GM19328 (cell line): ENCODE measurements around the gene KCNJ14.

Experiments
- ATAC-seq: cut with Tn5 transposase; IDR thresholded peaks from one replicate; pipeline ENCODE4 v1.9.1; 2021; ENCODE audit warnings: mild to moderate bottlenecking, moderate library complexity; ENCODE audit not compliant: unreplicated experiment

KCNJ14 gene

DNA sequence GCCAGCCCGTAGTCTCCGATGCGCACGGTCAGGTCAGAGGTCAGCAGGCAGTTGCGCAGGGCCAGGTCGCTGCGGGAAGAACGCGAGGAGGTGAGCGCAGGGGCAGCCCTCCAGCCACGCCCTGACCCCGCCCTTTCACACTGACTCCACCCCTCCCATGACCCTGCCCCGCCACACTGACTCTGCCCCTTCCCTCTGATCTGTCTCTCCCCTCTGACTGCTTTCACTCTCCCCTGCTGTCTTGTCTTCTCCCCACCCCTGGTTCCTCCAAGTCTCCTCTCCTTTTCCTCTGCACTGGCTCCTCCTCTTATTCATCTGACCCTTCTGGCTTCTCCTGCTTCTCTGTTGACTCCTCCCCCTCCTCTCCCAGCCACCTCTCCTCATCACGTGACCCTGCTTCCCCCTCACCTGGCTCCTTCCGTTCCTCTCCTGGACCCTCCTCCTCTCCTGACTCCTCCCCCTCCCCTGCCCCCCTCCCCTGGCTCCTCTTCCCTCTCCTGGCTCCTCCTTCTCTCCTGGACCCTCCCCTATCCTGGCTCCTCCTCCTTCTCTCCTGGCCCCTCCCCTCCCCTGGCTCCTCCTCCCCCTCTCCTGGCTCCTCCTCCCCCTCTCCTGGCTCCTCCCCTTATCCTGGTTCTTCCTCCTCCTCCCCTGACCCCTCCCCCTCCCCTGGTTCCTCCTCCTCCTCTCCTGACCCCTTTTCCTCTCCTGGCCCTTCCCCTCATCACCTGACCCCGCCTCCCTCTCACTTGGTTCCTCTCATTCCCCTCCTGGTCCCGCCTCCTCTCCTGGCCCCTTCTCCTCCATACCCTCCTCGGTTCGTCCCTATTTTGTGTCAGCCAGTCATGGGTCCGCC is 46.3 kb downstream of the KCNJ14 start:
- ATAC-seq = no peak

DNA sequence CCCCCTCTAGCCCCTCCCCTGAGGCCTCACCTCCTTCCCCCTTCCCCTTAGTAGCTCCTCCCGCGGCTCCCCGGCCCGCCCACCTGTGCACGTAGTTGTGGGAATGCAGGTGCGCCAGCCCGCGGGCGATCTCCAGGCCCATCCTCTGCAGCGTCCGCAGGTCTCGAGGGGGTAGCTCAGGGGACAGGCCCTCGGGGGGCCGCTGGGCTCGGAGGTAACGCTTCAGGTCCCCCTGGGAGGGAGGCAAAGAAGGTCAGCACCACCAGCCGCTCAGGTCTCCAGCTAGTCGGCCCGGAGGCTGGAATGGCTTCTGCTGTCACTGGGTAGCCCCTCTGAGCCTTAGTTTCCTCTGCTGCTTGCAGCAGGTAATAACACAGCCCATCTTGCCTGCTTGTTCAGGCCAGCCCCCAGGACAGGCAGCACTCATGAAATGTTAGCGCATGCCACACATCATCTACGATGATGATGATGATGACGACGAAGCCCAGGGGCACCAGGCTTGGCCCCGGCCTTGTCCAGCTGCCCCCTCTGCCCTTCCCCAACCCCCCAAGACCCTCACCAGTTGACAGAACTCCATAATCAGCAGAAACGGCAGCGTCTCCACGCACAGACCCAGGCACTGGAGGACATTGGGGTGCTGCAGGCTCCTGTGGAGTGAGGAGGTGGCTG is 47.1 kb downstream of the KCNJ14 start:
- no peak for ATAC-seq

- no peak for ATAC-seq
Measured at GRCh38 chr19:48506138-48506733, 50.9 kb downstream of the KCNJ14 start.

- no peak for ATAC-seq
Measured at GRCh38 chr19:48507911-48508439, 52.6 kb downstream of the KCNJ14 start.

- ATAC-seq = no peak
Measured at GRCh38 chr19:48508729-48509411, 53.5 kb downstream of the KCNJ14 start.

DNA sequence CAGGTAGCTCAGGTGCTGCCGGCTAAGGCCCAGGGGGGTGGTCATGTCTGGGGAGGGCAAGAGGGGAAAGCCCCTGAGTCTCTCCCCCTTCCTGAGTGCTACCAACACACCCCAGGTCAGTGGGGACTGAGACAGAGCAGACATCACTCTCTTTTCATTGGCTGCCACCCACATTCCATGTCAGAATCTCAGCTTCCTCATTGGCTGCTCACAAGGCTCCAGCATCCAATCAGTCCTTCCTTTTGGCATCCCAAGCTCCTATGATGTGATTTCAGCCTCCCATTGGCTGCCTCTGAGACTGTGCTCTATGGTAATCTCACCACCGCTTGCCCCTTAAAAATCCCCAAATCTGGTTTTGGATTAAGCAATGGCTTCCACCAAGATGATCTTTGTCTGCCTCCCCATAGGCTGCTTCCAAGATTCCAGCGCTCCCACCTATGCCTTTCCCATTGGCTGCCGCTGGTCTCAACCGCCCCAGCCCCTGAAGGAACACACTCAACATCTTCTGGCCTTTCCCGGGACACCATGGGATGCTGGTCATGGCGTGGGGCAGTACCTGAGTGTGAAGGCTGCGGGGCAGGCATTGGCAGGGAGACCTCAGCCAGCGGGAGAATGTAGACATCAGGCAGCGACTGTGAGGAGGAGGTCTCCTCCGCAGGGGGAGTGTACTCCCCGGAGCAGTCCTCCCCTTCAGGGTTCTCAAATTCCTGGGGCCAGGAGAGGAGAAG is 54.3 kb downstream of the KCNJ14 start:
- no peak for ATAC-seq

GRCh38 chr19:48510421-48511268 is 55.3 kb downstream of the KCNJ14 start:
- ATAC-seq = no peak

DNA sequence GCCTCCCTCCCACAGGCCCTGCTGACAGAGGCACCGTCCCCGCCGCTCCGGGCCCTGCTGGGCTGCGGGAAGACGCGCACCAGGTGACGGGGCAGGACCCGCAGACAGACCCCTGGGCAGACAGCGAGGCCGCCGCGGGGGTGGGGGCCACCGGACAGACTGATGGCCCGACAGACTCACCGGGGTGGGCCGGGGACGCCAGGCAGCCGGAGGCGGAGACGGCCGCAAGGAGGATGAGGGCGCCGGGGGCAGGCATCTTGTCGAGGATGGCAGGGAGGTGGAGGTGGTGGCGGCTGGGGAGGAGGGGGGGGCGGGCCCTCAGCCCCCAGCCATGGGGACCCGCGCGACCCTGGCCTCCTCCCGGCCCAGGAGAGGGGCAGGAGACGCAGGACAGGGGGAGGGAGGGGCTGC is 56.0 kb downstream of the KCNJ14 start:
- no peak for ATAC-seq

DNA sequence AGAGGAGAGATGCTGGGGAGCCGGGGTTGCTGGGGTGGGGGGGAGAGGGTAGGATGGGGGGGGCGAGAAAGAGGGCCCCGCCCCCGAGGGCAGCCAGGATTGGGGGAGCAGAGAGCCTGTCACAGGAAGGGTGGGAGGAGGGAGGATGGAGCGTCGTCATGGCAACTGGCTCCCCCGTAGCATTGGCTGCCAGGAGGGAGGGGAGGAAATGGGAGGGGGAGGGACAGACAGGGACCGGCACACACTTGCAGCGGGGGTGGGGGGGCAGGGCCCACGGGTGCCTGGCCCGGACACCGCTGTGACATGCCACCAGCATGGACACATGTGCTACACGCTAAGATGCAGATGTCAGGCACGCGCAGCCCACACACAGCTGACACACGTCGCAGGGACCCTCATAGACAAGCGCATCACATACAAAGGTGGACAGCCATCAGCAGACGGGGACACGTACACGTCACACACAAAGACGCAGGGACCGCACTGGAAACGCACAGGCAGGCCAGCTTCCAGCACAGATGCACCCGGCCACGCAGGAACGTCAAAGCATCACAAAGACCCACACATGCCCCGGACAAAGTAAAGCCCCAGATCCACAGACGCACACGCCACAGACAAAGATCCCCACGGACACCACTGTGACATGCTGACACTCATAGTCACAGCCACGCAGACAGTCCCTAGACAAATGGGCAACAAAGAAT is 56.6 kb downstream of the KCNJ14 start, which contains the start of gene LMTK3:
Gene LMTK3 (minus strand): TSS at position 36 of the 704 bp plus-strand sequence. CDS start 259 bp downstream, outside the sequence.
- ATAC-seq = no peak

GRCh38 chr19:48512504-48513288 is 57.3 kb downstream of the KCNJ14 start:
- ATAC-seq = no peak

DNA sequence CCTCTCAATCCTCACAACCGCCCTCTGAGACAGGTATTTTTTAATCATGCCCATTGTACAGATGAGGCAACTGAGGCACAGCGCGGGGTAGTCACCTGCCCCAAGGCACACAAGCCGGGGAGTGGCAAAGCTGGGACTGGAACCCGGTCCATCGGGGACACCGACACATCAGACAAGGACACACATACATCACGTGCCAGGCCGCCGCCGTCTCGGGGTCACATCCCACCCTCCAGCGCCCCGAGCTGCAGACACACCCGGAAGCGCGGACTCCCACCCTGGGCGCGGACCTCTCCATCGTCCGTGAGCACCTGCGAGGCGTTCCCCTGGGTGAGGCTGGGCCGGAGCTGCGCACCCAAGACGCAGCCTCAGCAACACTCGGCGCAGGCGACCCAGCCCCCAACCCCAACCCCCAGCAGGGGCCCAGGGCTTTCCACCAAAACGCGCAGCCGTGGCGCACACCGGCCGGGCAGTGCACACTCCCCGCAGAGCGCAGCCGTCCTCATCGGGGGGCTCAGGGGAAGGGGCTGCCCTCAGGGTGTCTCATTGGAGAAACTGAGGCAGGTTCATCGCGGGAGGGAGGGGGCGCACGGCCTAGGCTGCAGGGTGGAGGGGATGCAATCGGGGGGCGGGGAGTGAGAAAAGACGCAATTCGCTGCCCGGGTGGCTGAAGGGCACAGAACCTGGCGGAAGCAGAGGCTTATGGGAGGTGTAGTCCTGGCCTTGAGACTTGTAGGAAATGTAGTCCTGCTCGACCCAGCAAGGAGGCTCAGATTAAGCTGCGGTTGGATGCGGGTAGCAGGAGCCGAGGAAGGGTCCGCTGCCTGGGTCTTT is 58.1 kb downstream of the KCNJ14 start:
- no peak for ATAC-seq

DNA sequence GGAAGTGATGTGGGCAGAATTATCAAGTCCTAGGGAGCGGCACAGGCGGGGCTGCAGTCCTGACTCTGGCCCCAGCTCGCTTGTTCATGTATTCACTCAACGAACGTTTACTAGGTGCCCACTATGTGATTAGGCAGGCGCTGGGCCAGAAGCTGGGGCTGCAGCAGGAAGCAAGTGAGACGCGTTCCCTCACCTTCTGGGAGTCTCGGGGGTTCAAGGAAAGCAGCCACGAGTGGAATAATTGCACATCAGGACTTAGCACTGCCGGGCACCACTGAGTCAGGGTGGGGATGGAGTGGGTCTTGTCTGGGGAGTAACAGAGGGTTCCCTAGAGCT is 58.7 kb downstream of the KCNJ14 start:
- ATAC-seq = no peak

DNA sequence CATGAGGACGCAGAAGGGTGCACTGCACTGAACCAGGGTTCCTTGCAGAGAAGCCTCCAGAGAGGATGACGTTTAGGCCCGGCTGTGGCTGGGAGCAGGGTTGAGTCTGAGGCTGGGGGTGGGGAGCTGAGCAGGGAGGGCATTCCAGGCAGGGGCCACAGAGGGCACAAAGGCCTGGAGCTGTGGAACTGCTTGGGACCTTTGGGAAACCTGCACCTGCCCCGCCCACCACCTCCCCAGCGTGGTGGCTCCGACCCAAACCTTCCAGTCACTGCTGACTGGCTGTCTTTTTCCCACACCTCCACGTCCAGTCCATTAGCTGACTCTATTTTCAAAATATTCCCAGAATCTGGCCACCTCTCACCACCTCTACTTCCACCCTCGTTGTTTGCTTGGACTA is 61.2 kb downstream of the KCNJ14 start:
- ATAC-seq = no peak
